ENCODE measurements around the gene SMURF2. TPM values are rescaled to one million over a fixed set of nuclear protein-coding genes. Genes with fewer than 3 reads are reported as not detected.
A peak's percentile ranks its signal among the peaks of the same experiment; 100 is the strongest.
"Not testable (repeated sequence)": the region's sequence is repeated elsewhere in the genome, so short reads cannot be mapped to it uniquely, and the experiment has no call there.

The SMURF2 gene
- total RNA-seq, 1 donor from 2014 or later: 126 TPM

DNA sequence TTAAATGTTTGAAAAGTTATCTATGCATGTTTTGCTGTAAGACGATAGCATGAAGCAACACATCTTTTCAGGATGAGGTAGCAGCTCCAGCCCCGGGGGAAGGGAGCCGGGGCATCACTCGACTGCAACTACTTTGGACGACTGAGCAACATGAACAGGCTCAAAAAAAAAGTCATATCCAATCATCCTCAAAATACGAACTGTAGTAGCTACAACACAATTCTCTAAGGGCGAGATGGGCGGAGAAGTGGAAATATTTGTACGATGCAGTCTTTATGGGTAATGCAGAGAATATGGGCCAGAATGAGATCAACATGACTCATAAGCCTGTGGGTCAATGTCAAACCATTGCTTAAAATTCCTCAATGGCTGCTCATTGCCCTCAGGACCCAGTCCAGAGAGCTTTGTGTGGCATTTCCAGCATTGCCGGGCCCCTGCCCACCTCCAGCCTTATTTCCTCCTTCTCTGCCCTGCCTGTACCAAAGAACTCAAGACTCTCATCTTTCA lies 17.7 kb upstream of the SMURF2 start:
- no peaks in the 10 kb centered on the region for H4K20me1 ChIP-seq (ENCODE audit: insufficient read depth, low read length)
- Mint-ChIP-seq H3K36me3 (ENCODE audit: low read depth, unreplicated experiment) (peaks cover 5% of the 10 kb centered on the region), H3K27ac (ENCODE audit: unreplicated experiment) (peak overlapping the region; percentile 99), H3K4me3 (ENCODE audit: unreplicated experiment) (peak overlapping the region; percentile 62), H3K27me3 (ENCODE audit: low read depth, unreplicated experiment) (no peaks in the 10 kb centered on the region), H3K9me3 (ENCODE audit: unreplicated experiment) (no peaks in the 10 kb centered on the region), H3K4me1 (ENCODE audit: low read depth, unreplicated experiment) (peaks cover 18% of the 10 kb centered on the region)
- peak overlapping the region; percentile 98 for H3K27ac ChIP-seq (ENCODE audit: low read depth, low read length)
- no peak for TF ChIP-seq EZH2 (IDR thresholded peaks at IDR 0.05; ENCODE audit: insufficient read depth, low read length)
- no peak for TF ChIP-seq CTCF (IDR thresholded peaks at IDR 0.05; ENCODE audit: insufficient read depth, low read depth, low read length)
- peak overlapping the region; percentile 66 for H3K4me2 ChIP-seq (ENCODE audit: low read length)
- peaks cover 39% of the 10 kb centered on the region for H3K4me1 ChIP-seq (ENCODE audit: insufficient read depth, low read length)
- H3K9me3 ChIP-seq (ENCODE audit: insufficient read depth, low read depth, low read length): no peaks in the 10 kb centered on the region
- no peak overlapping the region for H3K4me3 ChIP-seq (ENCODE audit: insufficient read depth, low read depth, low read length)
- no peaks in the 10 kb centered on the region for H3K27me3 ChIP-seq (ENCODE audit: insufficient read depth, low read length)
- H3K36me3 ChIP-seq (ENCODE audit: insufficient read depth, low read length): no peaks in the 10 kb centered on the region
- H2AFZ ChIP-seq (ENCODE audit: low read depth, low read length): no peak overlapping the region
- H3K79me2 ChIP-seq (ENCODE audit: insufficient read depth, low read length): no peaks in the 10 kb centered on the region
- FAIRE-seq (peak; percentile 95), DNase-seq (ENCODE audit: low read depth) (peak; percentile 99)
- peak overlapping the region; percentile 84 for H3K9ac ChIP-seq (ENCODE audit: low read length)

GRCh38 chr17:64676763-64677162 lies 14.7 kb upstream of the SMURF2 start:
- Mint-ChIP-seq H3K36me3 (ENCODE audit: low read depth, unreplicated experiment) (peaks cover 5% of the 10 kb centered on the region), H3K27ac (ENCODE audit: unreplicated experiment) (no peak overlapping the region), H3K27me3 (ENCODE audit: low read depth, unreplicated experiment) (no peaks in the 10 kb centered on the region), H3K9me3 (ENCODE audit: unreplicated experiment) (no peaks in the 10 kb centered on the region), H3K4me1 (ENCODE audit: low read depth, unreplicated experiment) (peaks cover 9% of the 10 kb centered on the region), H3K4me3 (ENCODE audit: unreplicated experiment) (no peak overlapping the region)
- TF ChIP-seq CTCF (IDR thresholded peaks at IDR 0.05; ENCODE audit: insufficient read depth, low read depth, low read length) (no peak), EZH2 (IDR thresholded peaks at IDR 0.05; ENCODE audit: insufficient read depth, low read length) (no peak)
- H4K20me1 ChIP-seq (ENCODE audit: insufficient read depth, low read length): no peaks in the 10 kb centered on the region
- H3K36me3 ChIP-seq (ENCODE audit: insufficient read depth, low read length): no peaks in the 10 kb centered on the region
- H3K4me1 ChIP-seq (ENCODE audit: insufficient read depth, low read length): peaks cover 27% of the 10 kb centered on the region
- H3K4me3 ChIP-seq (ENCODE audit: insufficient read depth, low read depth, low read length): no peak overlapping the region
- no peak overlapping the region for H2AFZ ChIP-seq (ENCODE audit: low read depth, low read length)
- no peak overlapping the region for H3K9ac ChIP-seq (ENCODE audit: low read length)
- no peak overlapping the region for H3K4me2 ChIP-seq (ENCODE audit: low read length)
- no peak for FAIRE-seq
- DNase-seq (ENCODE audit: low read depth): no peak
- no peaks in the 10 kb centered on the region for H3K27me3 ChIP-seq (ENCODE audit: insufficient read depth, low read length)
- no peaks in the 10 kb centered on the region for H3K79me2 ChIP-seq (ENCODE audit: insufficient read depth, low read length)
- H3K9me3 ChIP-seq (ENCODE audit: insufficient read depth, low read depth, low read length): no peaks in the 10 kb centered on the region
- no peak overlapping the region for H3K27ac ChIP-seq (ENCODE audit: low read depth, low read length)

GRCh38 chr17:64670843-64671590 lies 8.9 kb upstream of the SMURF2 start:
- not testable (repeated sequence) for H3K27me3 ChIP-seq (ENCODE audit: insufficient read depth, low read length); FAIRE-seq; H4K20me1 ChIP-seq (ENCODE audit: insufficient read depth, low read length); DNase-seq (ENCODE audit: low read depth); H3K4me3 ChIP-seq (ENCODE audit: insufficient read depth, low read depth, low read length); H3K9me3 ChIP-seq (ENCODE audit: insufficient read depth, low read depth, low read length); H3K36me3 ChIP-seq (ENCODE audit: insufficient read depth, low read length); H3K4me3 Mint-ChIP-seq (ENCODE audit: unreplicated experiment); H3K36me3 Mint-ChIP-seq (ENCODE audit: low read depth, unreplicated experiment); H3K9me3 Mint-ChIP-seq (ENCODE audit: unreplicated experiment); H3K4me1 Mint-ChIP-seq (ENCODE audit: low read depth, unreplicated experiment); H3K27me3 Mint-ChIP-seq (ENCODE audit: low read depth, unreplicated experiment); H3K4me1 ChIP-seq (ENCODE audit: insufficient read depth, low read length); H3K79me2 ChIP-seq (ENCODE audit: insufficient read depth, low read length)
- Histone ChIP-seq H3K4me2 (ENCODE audit: low read length) (peak overlapping the region; percentile 53), H3K27ac (ENCODE audit: low read depth, low read length) (peak overlapping the region; percentile 40), H3K9ac (ENCODE audit: low read length) (peak overlapping the region; percentile 19), H2AFZ (ENCODE audit: low read depth, low read length) (peak overlapping the region; percentile 6)
- H3K27ac Mint-ChIP-seq (ENCODE audit: unreplicated experiment): peak overlapping the region; percentile 41

GRCh38 chr17:64667807-64668721 lies 6.0 kb upstream of the SMURF2 start:
- not testable (repeated sequence) for H3K9me3 ChIP-seq (ENCODE audit: insufficient read depth, low read depth, low read length); H3K4me2 ChIP-seq (ENCODE audit: low read length); H3K36me3 ChIP-seq (ENCODE audit: insufficient read depth, low read length); H3K27me3 ChIP-seq (ENCODE audit: insufficient read depth, low read length); H3K4me3 Mint-ChIP-seq (ENCODE audit: unreplicated experiment); H2AFZ ChIP-seq (ENCODE audit: low read depth, low read length); H3K36me3 Mint-ChIP-seq (ENCODE audit: low read depth, unreplicated experiment); FAIRE-seq; H3K79me2 ChIP-seq (ENCODE audit: insufficient read depth, low read length); H4K20me1 ChIP-seq (ENCODE audit: insufficient read depth, low read length); H3K9me3 Mint-ChIP-seq (ENCODE audit: unreplicated experiment); H3K4me3 ChIP-seq (ENCODE audit: insufficient read depth, low read depth, low read length); H3K27me3 Mint-ChIP-seq (ENCODE audit: low read depth, unreplicated experiment); H3K9ac ChIP-seq (ENCODE audit: low read length)
- Mint-ChIP-seq H3K4me1 (ENCODE audit: low read depth, unreplicated experiment) (peaks cover 12% of the 10 kb centered on the region), H3K27ac (ENCODE audit: unreplicated experiment) (peak overlapping the region; percentile 26)
- H3K27ac ChIP-seq (ENCODE audit: low read depth, low read length): peak overlapping the region; percentile 19
- peak; percentile 61 for DNase-seq (ENCODE audit: low read depth)
- peaks cover 12% of the 10 kb centered on the region for H3K4me1 ChIP-seq (ENCODE audit: insufficient read depth, low read length)

Data from astrocyte (in vitro differentiated cells and primary cell).